NCI-H82 treated with DMSO at 0.1 percent for 48 hours (cell line): Measurements from ENCODE around the gene TMEM18.

Experiments used
- DNase-seq: peaks from one replicate; lab custom pipeline; 2025; ENCODE audit not compliant: unreplicated experiment; lab: John Stamatoyannopoulos, UW

The TMEM18 gene

DNA sequence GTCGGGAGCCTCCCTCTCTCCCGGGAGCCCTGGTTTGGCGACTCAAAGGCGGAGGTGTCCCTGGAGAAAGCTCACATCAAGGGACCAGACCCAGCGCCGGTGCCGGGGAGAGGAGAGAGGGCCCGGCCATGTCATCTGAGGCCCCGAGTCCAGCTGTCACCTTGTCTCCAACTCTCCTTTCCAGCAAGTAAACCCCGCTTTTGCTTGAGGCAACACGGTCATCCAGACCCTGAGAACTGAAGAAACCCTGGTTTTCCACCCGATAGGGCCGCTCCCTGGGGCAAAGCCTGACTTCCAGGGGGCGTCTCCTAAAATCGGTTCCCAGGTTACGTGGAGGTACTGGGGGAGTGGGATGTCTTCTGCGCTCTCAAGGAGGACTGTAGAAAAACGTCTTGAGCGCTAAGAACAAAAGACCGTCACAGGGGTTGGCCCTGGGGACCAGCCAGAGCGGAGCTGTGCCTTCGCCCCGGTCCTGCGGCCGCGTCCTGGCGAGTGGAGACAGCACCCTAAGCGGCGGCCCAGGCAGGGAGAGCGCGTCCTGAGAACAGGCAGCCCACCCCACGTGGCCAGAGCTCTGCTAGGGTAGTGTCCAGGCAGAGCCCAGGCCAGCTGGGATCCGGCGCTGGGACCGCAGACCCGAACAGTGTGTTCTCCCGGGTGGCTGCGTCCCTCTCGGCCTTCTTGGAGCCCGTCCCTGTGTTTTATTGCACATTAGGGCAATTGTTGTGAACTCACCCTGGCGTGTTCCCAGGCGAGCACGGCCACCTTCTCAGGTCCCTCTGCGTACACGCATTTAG is 55.7 kb downstream of the TMEM18 start:
- DNase-seq: no peak

DNA sequence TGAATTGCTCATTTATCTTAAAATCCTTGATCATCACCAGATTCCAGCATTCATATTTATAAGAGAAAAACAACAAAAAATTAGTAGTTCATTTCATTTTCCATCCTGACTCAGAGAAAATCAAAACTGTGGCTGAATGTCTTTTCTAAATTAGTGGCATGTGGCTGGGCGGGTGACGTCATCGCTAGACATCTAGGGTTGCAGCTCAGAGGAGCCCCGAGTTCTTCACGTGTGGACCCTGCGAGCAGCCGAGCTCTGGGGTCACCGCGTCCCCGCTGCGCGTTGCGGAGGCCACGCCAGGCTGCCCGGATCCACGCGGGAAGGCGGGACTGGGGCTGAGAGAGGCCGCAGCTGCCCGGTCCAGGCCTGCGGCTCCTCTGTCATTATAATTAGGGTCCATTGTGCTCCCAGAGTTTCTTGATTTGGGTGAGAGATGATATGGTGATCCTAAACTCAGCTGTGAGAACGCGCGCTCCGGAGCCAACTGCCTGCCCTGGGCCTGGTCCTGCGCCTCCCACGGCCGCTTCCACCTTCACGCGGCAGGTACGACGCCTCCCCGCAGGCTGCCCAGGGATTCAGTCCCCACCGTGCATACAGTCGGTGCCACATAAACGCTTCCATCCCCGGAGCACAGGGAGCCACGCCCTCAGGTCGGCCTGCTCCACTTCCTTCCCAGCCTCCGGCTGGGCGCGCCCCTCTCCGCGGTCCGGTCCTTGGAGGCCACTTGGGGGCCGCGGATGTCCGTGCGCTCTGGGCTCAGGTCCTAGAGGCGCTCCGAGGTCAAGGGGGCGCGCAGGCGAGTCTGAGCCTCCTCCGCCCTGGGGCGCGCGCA is 56.5 kb downstream of the TMEM18 start:
- no peak for DNase-seq

DNA sequence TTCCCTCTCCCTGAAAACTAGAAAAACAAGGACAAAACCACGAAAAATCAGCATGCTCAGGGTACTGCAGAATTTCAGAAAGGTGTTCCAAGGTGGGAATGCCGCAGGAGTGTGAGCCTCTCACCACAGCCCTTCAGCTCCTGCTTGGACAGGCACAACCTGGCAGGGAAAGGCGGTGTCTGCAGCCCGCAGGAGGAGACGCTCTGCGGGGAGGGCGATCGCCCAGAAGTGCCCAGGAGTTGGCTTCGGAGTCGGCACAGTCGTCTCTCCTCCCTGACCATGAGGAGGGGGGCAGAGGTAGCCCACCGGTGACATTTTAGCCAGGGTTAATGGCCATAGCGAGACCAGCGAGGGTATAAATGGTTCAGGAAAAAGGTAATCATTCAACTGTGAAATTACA is 57.2 kb downstream of the TMEM18 start:
- no peak for DNase-seq

DNA sequence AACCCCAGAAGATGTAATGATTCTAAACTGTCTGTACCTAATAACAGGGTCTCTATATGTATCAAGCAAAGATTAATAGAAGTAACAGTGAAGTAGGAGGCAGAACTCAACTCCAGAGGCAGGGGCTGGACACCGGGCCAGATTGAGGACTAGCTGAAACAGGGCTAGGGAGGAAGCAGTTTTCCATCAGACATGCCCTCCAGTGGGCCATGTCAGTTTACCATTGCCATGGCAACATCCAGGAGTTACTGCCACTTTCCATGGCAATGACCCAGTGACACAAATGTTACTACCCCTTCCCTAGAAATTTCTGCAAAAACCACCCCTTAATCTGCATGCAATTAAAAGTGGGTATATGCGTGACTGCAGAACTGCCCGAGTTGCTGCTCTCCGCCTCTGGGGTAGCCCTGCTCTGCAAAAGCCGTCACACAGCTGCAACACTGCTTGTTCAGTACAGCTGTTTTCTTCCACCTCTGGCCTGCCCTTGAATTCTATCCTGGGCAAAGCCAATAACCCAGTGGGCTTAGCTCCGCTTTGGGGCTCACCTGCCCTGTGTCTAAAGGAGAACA is 58.7 kb downstream of the TMEM18 start:
- no peak for DNase-seq

DNA sequence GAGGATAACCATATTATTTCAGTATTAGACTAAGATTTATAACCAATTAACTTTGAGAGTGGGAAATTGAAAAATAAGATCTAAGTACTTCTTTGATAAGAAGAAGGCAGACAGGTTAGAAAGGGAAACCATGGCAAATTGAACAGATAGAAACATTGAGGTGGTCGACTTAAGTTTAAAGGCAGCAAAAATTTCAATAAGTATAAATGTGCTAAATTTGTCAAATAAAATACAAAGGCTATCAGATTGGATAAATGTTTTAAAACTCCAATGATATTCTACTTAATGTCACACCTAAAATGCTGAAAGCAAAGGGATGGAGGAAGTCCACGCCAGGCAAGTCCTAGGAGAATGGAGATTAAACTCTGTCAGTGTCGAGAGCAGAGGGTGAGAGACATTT is 59.2 kb downstream of the TMEM18 start:
- DNase-seq: no peak
